Measurements from ENCODE around the gene SUN1.

The SUN1 gene

GRCh38 chr7:885261-885892, 53.1 kb downstream of the SUN1 start:
- DNase-seq (ENCODE audit: low read depth), result no peak
- TF ChIP-seq CTCF (IDR thresholded peaks at IDR 0.05; ENCODE audit: low read depth, low read length) (no peak), POLR2A (IDR thresholded peaks at IDR 0.05; ENCODE audit: extremely low read depth, insufficient read length) (no peak), MAX (IDR thresholded peaks at IDR 0.05; ENCODE audit: low read depth, low read length) (no peak), MYC (IDR thresholded peaks at IDR 0.05; ENCODE audit: low read depth, low read length) (no peak)
- no peak overlapping the region for H3K4me3 ChIP-seq (ENCODE audit: low read depth, low read length)

DNA sequence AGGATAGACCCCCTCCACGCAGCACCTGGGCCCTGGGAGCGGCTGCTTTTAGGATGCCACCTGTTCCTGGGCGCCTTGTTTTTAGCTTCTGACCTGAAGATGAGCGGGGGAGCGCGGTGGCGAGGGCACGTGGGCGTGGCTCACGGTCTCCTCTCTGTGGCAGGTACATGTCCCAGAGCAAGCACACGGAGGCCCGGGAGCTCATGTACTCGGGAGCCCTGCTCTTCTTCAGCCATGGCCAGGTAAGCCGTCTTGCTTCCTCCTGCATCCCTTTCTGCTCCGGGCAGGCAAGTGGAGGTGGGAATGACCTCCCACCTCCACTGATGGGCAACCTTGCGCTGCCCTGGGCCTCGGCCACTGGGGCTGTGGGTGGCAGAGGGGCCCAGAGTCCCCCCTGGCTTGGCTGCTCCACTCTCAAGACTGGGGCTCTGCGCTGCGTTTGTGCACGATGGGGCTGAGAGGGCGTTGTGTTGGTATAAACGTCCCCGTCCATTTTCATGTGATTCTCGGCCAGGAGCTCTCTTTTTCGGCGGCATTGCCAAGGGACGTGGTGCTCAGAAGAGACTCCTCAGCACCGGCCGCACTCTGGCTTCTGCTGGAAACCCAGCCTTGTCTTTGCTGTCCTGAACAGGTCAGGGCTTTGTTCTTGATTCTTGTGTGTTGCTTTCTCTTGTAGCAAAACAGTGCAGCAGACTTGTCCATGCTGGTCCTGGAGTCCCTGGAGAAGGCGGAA, 53.8 kb downstream of the SUN1 start:
- no peak overlapping the region for H3K4me3 ChIP-seq (ENCODE audit: low read depth, low read length)
- TF ChIP-seq MAX (IDR thresholded peaks at IDR 0.05; ENCODE audit: low read depth, low read length), result no peak
- TF ChIP-seq CTCF (IDR thresholded peaks at IDR 0.05; ENCODE audit: low read depth, low read length), result no peak
- TF ChIP-seq MYC (IDR thresholded peaks at IDR 0.05; ENCODE audit: low read depth, low read length), result no peak
- no peak for TF ChIP-seq POLR2A (IDR thresholded peaks at IDR 0.05; ENCODE audit: extremely low read depth, insufficient read length)
- no peak for DNase-seq (ENCODE audit: low read depth)

DNA sequence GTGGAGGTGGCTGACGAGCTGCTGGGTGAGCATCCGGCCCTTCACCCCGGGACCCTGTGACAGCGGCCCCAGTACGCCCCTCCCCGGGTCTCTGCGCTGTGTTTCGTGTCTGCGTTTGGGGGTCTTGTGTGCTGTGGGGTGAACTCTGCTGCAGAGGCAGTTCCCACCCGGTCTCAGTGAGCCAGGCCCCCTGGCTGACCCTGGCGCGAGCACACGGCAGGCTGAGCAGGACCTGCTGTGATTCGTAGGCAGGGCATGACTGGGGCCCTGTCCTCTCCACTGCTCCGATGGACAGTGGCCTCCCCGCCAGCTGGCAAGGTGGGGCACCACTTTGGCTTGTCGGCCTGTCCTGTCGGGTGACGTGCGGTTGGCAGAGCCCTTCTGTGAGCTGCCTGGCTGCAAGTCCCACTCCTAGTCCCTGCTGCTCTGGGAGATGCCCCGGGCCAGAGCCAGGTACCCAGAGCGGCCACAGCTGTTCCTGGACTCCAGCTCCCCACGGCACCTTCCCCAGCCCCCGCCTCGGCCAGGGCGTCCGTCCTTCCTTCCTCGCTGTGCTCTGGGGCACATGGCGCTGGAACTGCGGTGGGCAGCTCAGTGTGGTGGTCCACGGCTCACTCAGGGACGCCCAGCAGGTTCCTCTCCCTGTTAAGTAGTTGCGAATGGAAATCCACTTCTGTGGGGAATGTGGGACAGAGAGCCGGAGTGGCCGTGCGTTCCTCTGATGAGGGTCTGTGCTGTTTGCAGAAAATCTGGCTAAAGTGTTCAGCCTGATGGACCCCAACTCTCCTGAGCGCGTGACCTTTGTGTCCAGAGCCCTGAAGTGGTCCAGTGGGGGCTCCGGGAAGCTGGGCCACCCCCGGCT, 54.6 kb downstream of the SUN1 start:
- no peak for TF ChIP-seq MYC (IDR thresholded peaks at IDR 0.05; ENCODE audit: low read depth, low read length)
- TF ChIP-seq MAX (IDR thresholded peaks at IDR 0.05; ENCODE audit: low read depth, low read length), result no peak
- TF ChIP-seq CTCF (IDR thresholded peaks at IDR 0.05; ENCODE audit: low read depth, low read length), result no peak
- no peak for TF ChIP-seq POLR2A (IDR thresholded peaks at IDR 0.05; ENCODE audit: extremely low read depth, insufficient read length)
- no peak for DNase-seq (ENCODE audit: low read depth)
- no peak overlapping the region for H3K4me3 ChIP-seq (ENCODE audit: low read depth, low read length)

DNA sequence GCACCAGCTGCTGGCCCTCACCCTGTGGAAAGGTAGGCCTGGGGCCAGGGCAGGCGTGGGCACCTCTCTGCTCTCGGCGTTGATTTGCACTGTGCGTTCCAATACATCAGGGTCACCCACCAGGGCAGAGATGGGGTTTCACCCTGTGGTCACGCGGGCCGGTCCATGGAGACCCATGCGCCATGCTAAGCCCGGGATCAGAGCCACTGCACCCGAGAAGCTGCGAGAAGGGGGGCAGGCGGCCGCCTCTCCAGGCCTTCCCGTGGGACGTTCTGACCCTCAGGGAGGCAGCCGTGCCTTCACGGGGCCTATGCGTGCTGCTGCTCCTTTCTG, 55.2 kb downstream of the SUN1 start:
- no peak for TF ChIP-seq POLR2A (IDR thresholded peaks at IDR 0.05; ENCODE audit: extremely low read depth, insufficient read length)
- TF ChIP-seq MYC (IDR thresholded peaks at IDR 0.05; ENCODE audit: low read depth, low read length), result no peak
- no peak for TF ChIP-seq CTCF (IDR thresholded peaks at IDR 0.05; ENCODE audit: low read depth, low read length)
- TF ChIP-seq MAX (IDR thresholded peaks at IDR 0.05; ENCODE audit: low read depth, low read length), result no peak

DNA sequence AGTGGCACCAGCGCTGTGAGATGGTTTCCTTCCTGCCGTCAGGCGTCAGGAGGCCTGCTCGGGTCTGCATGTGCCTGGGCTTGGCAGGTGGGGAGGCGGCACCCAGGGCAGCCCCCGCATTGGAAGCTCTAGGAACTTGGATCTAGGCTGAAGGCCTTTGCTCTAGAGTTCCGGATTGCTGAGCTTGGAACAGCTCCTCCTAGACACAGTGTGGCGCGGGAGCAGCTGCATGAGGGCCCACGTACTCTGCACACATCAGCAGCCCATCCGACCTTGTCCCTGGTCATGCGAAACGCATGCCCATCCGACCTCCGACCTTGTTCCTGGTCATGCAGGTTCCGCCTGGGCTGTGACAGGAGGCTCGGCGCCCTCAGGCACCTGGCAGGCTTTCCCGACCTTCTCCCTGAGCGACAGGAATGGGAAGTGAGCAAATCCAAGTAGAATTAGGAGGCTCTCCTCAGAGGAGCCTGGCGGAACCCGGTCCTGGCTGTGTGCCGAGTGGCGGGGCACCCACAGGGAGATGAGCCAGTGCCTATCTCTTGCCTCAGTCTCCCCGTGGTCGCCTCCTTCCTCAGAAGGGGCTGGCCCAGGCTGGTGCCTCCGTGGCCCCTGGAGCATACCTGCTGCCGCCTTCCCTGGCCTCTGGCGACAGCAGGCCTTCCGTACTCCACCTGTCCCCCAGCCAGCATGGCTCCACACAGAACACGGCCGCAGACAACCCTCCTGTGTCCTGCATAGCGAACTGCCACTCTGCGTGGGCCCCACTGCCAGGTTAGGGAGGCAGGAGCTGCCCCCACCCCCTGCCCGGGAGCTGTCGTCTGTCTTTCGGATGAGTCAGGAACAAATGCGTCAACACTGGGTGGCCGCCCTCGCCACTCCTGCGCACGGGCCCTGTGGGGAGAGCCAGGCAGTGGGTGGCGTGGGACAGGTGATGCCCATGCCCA, 56.1 kb downstream of the SUN1 start:
- no peak overlapping the region for H3K4me3 ChIP-seq (ENCODE audit: low read depth, low read length)
- no peak for DNase-seq (ENCODE audit: low read depth)
- no peak for TF ChIP-seq MYC (IDR thresholded peaks at IDR 0.05; ENCODE audit: low read depth, low read length)
- no peak for TF ChIP-seq POLR2A (IDR thresholded peaks at IDR 0.05; ENCODE audit: extremely low read depth, insufficient read length)
- no peak for TF ChIP-seq CTCF (IDR thresholded peaks at IDR 0.05; ENCODE audit: low read depth, low read length)
- TF ChIP-seq MAX (IDR thresholded peaks at IDR 0.05; ENCODE audit: low read depth, low read length), result no peak

More for the DNA sequence above, 55.2 kb downstream of the SUN1 start:
- no peak overlapping the region for H3K4me3 ChIP-seq (ENCODE audit: low read depth, low read length)
- DNase-seq (ENCODE audit: low read depth), result no peak

Measured in NB4 (cell line).